ENCODE measurements around the gene NDUFA11.

The NDUFA11 gene

GRCh38 chr19:5903056-5903623, 450 bp downstream of the NDUFA11 start:
- Histone ChIP-seq H3K27ac (ENCODE audit: low read length) (peak overlapping the region; percentile 82), H3K4me3 (ENCODE audit: low read depth in 1 of 2, low read length in 2 of 2) (peak overlapping the region; percentile 65 to 84), H3K79me2 (ENCODE audit: insufficient read depth, low read length) (peaks cover 56% of the 10 kb centered on the region), H3K4me1 (ENCODE audit: insufficient read depth, low read length) (peaks cover 38% of the 10 kb centered on the region), H4K20me1 (ENCODE audit: insufficient read depth, low read length) (peaks cover 31% of the 10 kb centered on the region), H3K27me3 (ENCODE audit: insufficient read depth, low read length, poor library complexity) (no peaks in the 10 kb centered on the region), H3K9me3 (ENCODE audit: insufficient read depth, low read length, severe bottlenecking) (no peaks in the 10 kb centered on the region), H3K9ac (ENCODE audit: low read depth, low read length) (peak overlapping the region; percentile 89), H3K36me3 (ENCODE audit: insufficient read depth, low read length) (peaks cover 12% of the 10 kb centered on the region), H2AFZ (ENCODE audit: low read depth, low read length) (peak overlapping the region; percentile 80), H3K4me2 (ENCODE audit: insufficient read depth, low read length) (peak overlapping the region; percentile 76)
- no peak for TF ChIP-seq EZH2 (IDR thresholded peaks at IDR 0.05; ENCODE audit: borderline replicate concordance, low read depth, low read length, severe bottlenecking)
- no peak for TF ChIP-seq CTCF (IDR thresholded peaks at IDR 0.05; ENCODE audit: borderline replicate concordance, extremely low read depth, low read length, poor library complexity, severe bottlenecking)
- ATAC-seq (ENCODE audit: insufficient read depth, low read depth) (no peak), DNase-seq (no peak)

- no peak overlapping the region for H3K27ac ChIP-seq (ENCODE audit: low read length)
- TF ChIP-seq CTCF (IDR thresholded peaks at IDR 0.05; ENCODE audit: borderline replicate concordance, extremely low read depth, low read length, poor library complexity, severe bottlenecking) (no peak), EZH2 (IDR thresholded peaks at IDR 0.05; ENCODE audit: borderline replicate concordance, low read depth, low read length, severe bottlenecking) (no peak)
- no peak overlapping the region for H3K4me3 ChIP-seq (ENCODE audit: low read depth in 1 of 2, low read length in 2 of 2)
- H3K9ac ChIP-seq (ENCODE audit: low read depth, low read length), result no peak overlapping the region
- H2AFZ ChIP-seq (ENCODE audit: low read depth, low read length), result no peak overlapping the region
- peaks cover 33% of the 10 kb centered on the region for H3K4me1 ChIP-seq (ENCODE audit: insufficient read depth, low read length)
- H4K20me1 ChIP-seq (ENCODE audit: insufficient read depth, low read length), result peaks cover 50% of the 10 kb centered on the region
- no peak for ATAC-seq (ENCODE audit: insufficient read depth, low read depth)
- no peak for DNase-seq
- H3K4me2 ChIP-seq (ENCODE audit: insufficient read depth, low read length), result peak overlapping the region; percentile 19; the same call in 1 of the 2 replicates
- peaks cover 62% of the 10 kb centered on the region for H3K79me2 ChIP-seq (ENCODE audit: insufficient read depth, low read length)
- no peaks in the 10 kb centered on the region for H3K27me3 ChIP-seq (ENCODE audit: insufficient read depth, low read length, poor library complexity)
- H3K36me3 ChIP-seq (ENCODE audit: insufficient read depth, low read length), result peaks cover 29% of the 10 kb centered on the region
- no peaks in the 10 kb centered on the region for H3K9me3 ChIP-seq (ENCODE audit: insufficient read depth, low read length, severe bottlenecking)
Observed at GRCh38 chr19:5900976-5901375, 2.6 kb downstream of the NDUFA11 start.

GRCh38 chr19:5899728-5900526, 3.7 kb downstream of the NDUFA11 start:
- Histone ChIP-seq H3K36me3 (ENCODE audit: insufficient read depth, low read length) (peaks cover 39% of the 10 kb centered on the region), H4K20me1 (ENCODE audit: insufficient read depth, low read length) (peaks cover 60% of the 10 kb centered on the region), H3K27ac (ENCODE audit: low read length) (no peak overlapping the region), H3K9me3 (ENCODE audit: insufficient read depth, low read length, severe bottlenecking) (no peaks in the 10 kb centered on the region), H3K4me2 (ENCODE audit: insufficient read depth, low read length) (no peak overlapping the region), H3K9ac (ENCODE audit: low read depth, low read length) (no peak overlapping the region), H3K4me1 (ENCODE audit: insufficient read depth, low read length) (peaks cover 23% of the 10 kb centered on the region), H2AFZ (ENCODE audit: low read depth, low read length) (no peak overlapping the region), H3K79me2 (ENCODE audit: insufficient read depth, low read length) (peaks cover 54% of the 10 kb centered on the region), H3K27me3 (ENCODE audit: insufficient read depth, low read length, poor library complexity) (no peaks in the 10 kb centered on the region), H3K4me3 (ENCODE audit: low read depth in 1 of 2, low read length in 2 of 2) (no peak overlapping the region)
- TF ChIP-seq CTCF (IDR thresholded peaks at IDR 0.05; ENCODE audit: borderline replicate concordance, extremely low read depth, low read length, poor library complexity, severe bottlenecking) (no peak), EZH2 (IDR thresholded peaks at IDR 0.05; ENCODE audit: borderline replicate concordance, low read depth, low read length, severe bottlenecking) (no peak)
- no peak for ATAC-seq (ENCODE audit: insufficient read depth, low read depth)
- no peak for DNase-seq

All from DND-41 (cell line).